HepG2 (cell line): ENCODE results near the gene OR2K2. TPM values are rescaled to one million over a fixed set of nuclear protein-coding genes. Genes with fewer than 3 reads are reported as not detected.

Experiments
- ATAC-seq: fragments of 200-7000 bp; cut with Tn5 transposase; 3 replicates; pipeline ENCODE4 v1.9.1; 2020; ENCODE audit warnings: mild to moderate bottlenecking, moderate library complexity
- BruUV-seq: library from RNA; stranded (reverse); fragments of 400-500 nt; replicated peaks from 2 replicates; lab custom pipeline; 2021; lab: Mats Ljungman, UMichigan
- CTCF ChIA-PET: fragments of 300-600 bp; formaldehyde crosslinking; extraction: SDS; loops from one replicate; lab custom pipeline; 2021; ENCODE audit warnings: low total read pairs, inconsistent platforms, low intra/inter-chr PET ratio; lab: Yijun Ruan, JAX
- POLR2A ChIA-PET: fragments of 350-600 bp; sonication (Branson Sonifier 250); formaldehyde crosslinking; loops from one replicate; lab custom pipeline; 2020; ENCODE audit warnings: antibody characterized with exemption, inconsistent platforms; lab: Yijun Ruan, JAX
- DNase-seq: peaks from one replicate; pipeline ENCODE4 v3.0.0-alpha.2; 2015; ENCODE audit warnings: low spot score
- FAIRE-seq: peaks from 3 replicates; lab custom pipeline; 2011; peaks lifted over from hg19 to GRCh38; lab: Jason Lieb, UNC
- H2AFZ ChIP-seq: one replicate; pipeline ENCODE4 v1.6.1; 2011; ENCODE audit warnings: low read length, inconsistent platforms
- H3K27ac ChIP-seq: fragments of 300-600 bp; 3 replicates; pipeline ENCODE4 v1.8.0; 2011; ENCODE audit warnings: mixed run types, mild to moderate bottlenecking, mixed read lengths, low read length, inconsistent platforms; ENCODE audit not compliant: insufficient read depth; ENCODE audit errors: extremely low read length
- H3K27me3 ChIP-seq, 2 experiments: fragments of 200-600 bp in 1 of 2; 2 replicates in 1 of 2; 3 replicates in 1 of 2; pipeline versions ENCODE4 v1.6.0 to v1.8.0; 2011; ENCODE audit warnings: low read length in 2 of 2, mild to moderate bottlenecking in 2 of 2, moderate library complexity in 2 of 2, inconsistent platforms in 1 of 2; ENCODE audit not compliant: insufficient read depth in 2 of 2, control insufficient read depth in 1 of 2
- H3K36me3 ChIP-seq, 2 experiments: fragments of 200-600 bp in 1 of 2; replicated peaks in 1 of 2; 2 replicates in 1 of 2; 3 replicates in 1 of 2; pipeline versions ENCODE4 v1.5.1 to v1.8.0; 2011; ENCODE audit warnings: low read length in 2 of 2, inconsistent platforms in 1 of 2; ENCODE audit not compliant: insufficient read depth in 2 of 2, control insufficient read depth in 1 of 2
- H3K4me1 ChIP-seq: 2 replicates; pipeline ENCODE4 v1.5.1; 2012; ENCODE audit warnings: low read length, inconsistent platforms; ENCODE audit not compliant: insufficient read depth
- H3K4me2 ChIP-seq: 2 replicates; pipeline ENCODE4 v1.6.0; 2011; ENCODE audit warnings: low read depth, low read length, inconsistent platforms
- H3K4me3 ChIP-seq, 3 experiments: fragments of 200-600 bp in 1 of 3; sonication (generic), shearing (Covaris generic) in 1 of 3; replicated peaks in 1 of 3; 2 replicates each; pipeline ENCODE4 v1.5.1; 2011 to 2016; ENCODE audit warnings: low read length in 3 of 3, inconsistent platforms in 2 of 3, low read depth in 2 of 3, mild to moderate bottlenecking in 2 of 3, control low read depth in 1 of 3, mixed read lengths in 1 of 3; ENCODE audit not compliant: insufficient read depth in 1 of 3
- H3K79me2 ChIP-seq: one replicate; pipeline ENCODE4 v1.6.1; 2011; ENCODE audit warnings: low read length, inconsistent platforms; ENCODE audit not compliant: insufficient read depth
- H3K9ac ChIP-seq: 2 replicates; pipeline ENCODE4 v1.6.0; 2011; ENCODE audit warnings: mild to moderate bottlenecking, low read depth, low read length, inconsistent platforms; ENCODE audit not compliant: insufficient read depth
- H3K9me3 ChIP-seq: 2 replicates; pipeline ENCODE4 v1.5.1; 2012; ENCODE audit warnings: mild to moderate bottlenecking, low read length
- H4K20me1 ChIP-seq: 2 replicates; pipeline ENCODE4 v1.6.0; 2011; ENCODE audit warnings: inconsistent platforms, mild to moderate bottlenecking, low read length, moderate library complexity; ENCODE audit not compliant: insufficient read depth
- ISL2 ChIP-seq: sonication (generic); formaldehyde crosslinking; IDR thresholded peaks from 2 replicates; pipeline ENCODE4 v1.5.0; 2020; ENCODE audit warnings: missing genetic modification reagents
- MXD4 ChIP-seq: IDR thresholded peaks from 2 replicates; pipeline ENCODE4 v1.6.1; 2016; ENCODE audit warnings: mild to moderate bottlenecking, missing biosample characterization, missing genetic modification reagents
- NFIB ChIP-seq: sonication (generic); formaldehyde crosslinking; IDR thresholded peaks from 2 replicates; pipeline ENCODE4 v1.9.0; 2021; ENCODE audit warnings: missing genetic modification reagents, mild to moderate bottlenecking, borderline replicate concordance
- SRF ChIP-seq: IDR thresholded peaks from 2 replicates; pipeline ENCODE4 v1.6.1; 2011; ENCODE audit warnings: mild to moderate bottlenecking, low read depth, low read length, moderate library complexity
- SSRP1 ChIP-seq: IDR thresholded peaks from 2 replicates; pipeline ENCODE4 v1.6.1; 2016; ENCODE audit warnings: control low read depth
- ZFP62 ChIP-seq: sonication (generic); formaldehyde crosslinking; IDR thresholded peaks from 2 replicates; pipeline ENCODE4 v1.4.0; 2020; ENCODE audit warnings: missing genetic modification reagents
- ZNF256 ChIP-seq: sonication (generic); formaldehyde crosslinking; conservative IDR thresholded peaks from 2 replicates; pipeline ENCODE4 v1.4.0; 2020; ENCODE audit warnings: missing genetic modification reagents
- ZNF432 ChIP-seq: sonication (generic); formaldehyde crosslinking; IDR thresholded peaks from 2 replicates; pipeline ENCODE4 v1.5.0; 2020; ENCODE audit warnings: missing genetic modification reagents, mild to moderate bottlenecking, borderline replicate concordance
- ZNF564 ChIP-seq: sonication (generic); formaldehyde crosslinking; IDR thresholded peaks from 2 replicates; pipeline ENCODE4 v1.8.1; 2023; ENCODE audit warnings: mild to moderate bottlenecking, missing genetic modification reagents
- WGBS: methylation state at CpG from one replicate; pipeline ENCODE4 v1.1.6; 2017; ENCODE audit warnings: low lambda C conversion rate; 5-methylcytosine and 5-hydroxymethylcytosine counted together
- in situ Hi-C: cut with HindIII; loops from 2 replicates; pipeline ENCODE4 v1.10.0; 2017; ENCODE audit warnings: low pct_unique_long_range_greater_than_20kb; ENCODE audit not compliant: extremely low pct_ligation_motif_present
- intact Hi-C: fragments of 100-400 bp; cut with micrococcal nuclease; formaldehyde crosslinking; loops from one replicate; pipeline ENCODE4 v1.10.0; 2022; ENCODE audit not compliant: unreplicated experiment
- polyA plus RNA-seq, 8 experiments: library from polyadenylated mRNA; depleted of rRNA in 3 of 8; stranded (reverse) in 7 of 8; unstranded in 1 of 8; fragments of >200 nt; fragmentation: Illumina TruSeq in 4 of 8; extraction: Trizol in 4 of 8; gene quantifications; 2 replicates each; pipeline versions ENCODE4 v1.2.1 to v1.2.3, GENCODE V29; 2011 to 2016; ENCODE audit warnings: low read depth in 4 of 8, missing spikeins in 1 of 8, mixed read lengths in 1 of 8; ENCODE audit not compliant: insufficient read depth in 1 of 8
- total RNA-seq, 5 experiments: library from RNA; depleted of rRNA; stranded (reverse); fragments of >200 nt; fragmentation: Illumina TruSeq; extraction: Trizol; gene quantifications; 2 replicates each; pipeline ENCODE4 v1.2.3, GENCODE V29; 2016; ENCODE audit warnings: low read depth in 1 of 5
- TF ChIP-seq, protein P1 (sequence below): sonication (generic); formaldehyde crosslinking; IDR thresholded peaks from 2 replicates; pipeline ENCODE4 v1.4.0; 2020; ENCODE audit warnings: missing genetic modification reagents
- TF ChIP-seq, protein P2 (sequence below): sonication (generic); formaldehyde crosslinking; IDR thresholded peaks from 2 replicates; pipeline ENCODE4 v1.9.0; 2021; ENCODE audit warnings: missing genetic modification reagents, mild to moderate bottlenecking, borderline replicate concordance
- TF ChIP-seq, protein P3 (sequence below): sonication (generic); formaldehyde crosslinking; IDR thresholded peaks from 2 replicates; pipeline ENCODE4 v1.4.0; 2020; ENCODE audit warnings: mild to moderate bottlenecking, missing genetic modification reagents
- TF ChIP-seq, protein P4 (sequence below), 2 experiments: sonication (generic) in 1 of 2; formaldehyde crosslinking in 1 of 2; IDR thresholded peaks; 2 replicates each; pipeline versions ENCODE4 v1.5.1 to v1.6.1; 2011 to 2020; ENCODE audit warnings: borderline replicate concordance in 1 of 2, low read depth in 1 of 2, low read length in 1 of 2, mild to moderate bottlenecking in 1 of 2, missing genetic modification reagents in 1 of 2, moderate library complexity in 1 of 2
- TF ChIP-seq, protein P5 (sequence below): fragments of 450-650 bp; IDR thresholded peaks from 2 replicates; pipeline ENCODE4 v1.6.1; 2017

Gene OR2K2
- total and polyA plus RNA-seq, 2 of the 13 experiments (the other 11 are each of a cell fraction or from before 2014, with no cell fraction given), result not detected

DNA sequence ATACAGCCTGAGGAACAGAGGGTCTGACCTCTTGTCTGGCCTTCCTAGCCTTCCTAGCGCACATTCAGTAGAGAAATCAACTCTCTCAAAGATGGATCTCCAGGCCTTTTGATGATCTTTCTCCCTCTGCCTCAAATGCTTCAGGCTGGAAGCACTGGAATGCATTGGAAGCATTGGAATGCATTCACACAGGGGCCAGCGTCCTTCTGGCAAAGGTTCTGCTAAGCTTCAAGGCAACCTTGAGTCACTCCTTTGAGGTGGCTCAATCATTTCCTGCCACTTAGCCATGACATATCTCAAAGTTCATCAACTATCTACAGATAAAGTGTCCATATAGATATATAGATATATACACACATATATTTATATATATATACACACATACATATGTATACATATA, 42.9 kb downstream of the OR2K2 start:
- ChIA-PET POLR2A (no interaction called here), CTCF (no interaction called here)
- in situ Hi-C loops, result loop anchor here (25.0 kb wide), 2 partner anchors 400 to 650 kb away; no protein-coding TSS in a partner anchor
- H3K9me3 ChIP-seq, result no peaks in the 10 kb centered on the region
- intact Hi-C loops, result no loop called here
- H3K4me3 ChIP-seq, result no peak overlapping the region
- no peaks in the 10 kb centered on the region for H3K4me1 ChIP-seq
- no peak for ATAC-seq
- H3K36me3 ChIP-seq, result no peaks in the 10 kb centered on the region
- BruUV-seq, result no TSS peak
- 17% methylated on average over 2 of the region's 2 CpGs for WGBS
- H3K4me2 ChIP-seq, result no peak overlapping the region
- FAIRE-seq, result no peak
- H3K9ac ChIP-seq, result no peak overlapping the region
- H2AFZ ChIP-seq, result no peak overlapping the region
- no peak for DNase-seq
- H3K27me3 ChIP-seq, result no peaks in the 10 kb centered on the region
- no peak overlapping the region for H3K27ac ChIP-seq
- no peaks in the 10 kb centered on the region for H3K79me2 ChIP-seq
- no peaks in the 10 kb centered on the region for H4K20me1 ChIP-seq
- TF ChIP-seq SRF (no peak), MXD4 (CRISPR knock-in tag) (no peak), ISL2 (no peak), ZFP62 (CRISPR knock-in tag) (no peak), ZNF432 (CRISPR knock-in tag) (no peak), ZNF256 (CRISPR knock-in tag) (no peak), ZNF564 (no peak), NFIB (CRISPR knock-in tag) (no peak), SSRP1 (CRISPR knock-in tag) (no peak)
- TF ChIP-seq, protein P1, sequence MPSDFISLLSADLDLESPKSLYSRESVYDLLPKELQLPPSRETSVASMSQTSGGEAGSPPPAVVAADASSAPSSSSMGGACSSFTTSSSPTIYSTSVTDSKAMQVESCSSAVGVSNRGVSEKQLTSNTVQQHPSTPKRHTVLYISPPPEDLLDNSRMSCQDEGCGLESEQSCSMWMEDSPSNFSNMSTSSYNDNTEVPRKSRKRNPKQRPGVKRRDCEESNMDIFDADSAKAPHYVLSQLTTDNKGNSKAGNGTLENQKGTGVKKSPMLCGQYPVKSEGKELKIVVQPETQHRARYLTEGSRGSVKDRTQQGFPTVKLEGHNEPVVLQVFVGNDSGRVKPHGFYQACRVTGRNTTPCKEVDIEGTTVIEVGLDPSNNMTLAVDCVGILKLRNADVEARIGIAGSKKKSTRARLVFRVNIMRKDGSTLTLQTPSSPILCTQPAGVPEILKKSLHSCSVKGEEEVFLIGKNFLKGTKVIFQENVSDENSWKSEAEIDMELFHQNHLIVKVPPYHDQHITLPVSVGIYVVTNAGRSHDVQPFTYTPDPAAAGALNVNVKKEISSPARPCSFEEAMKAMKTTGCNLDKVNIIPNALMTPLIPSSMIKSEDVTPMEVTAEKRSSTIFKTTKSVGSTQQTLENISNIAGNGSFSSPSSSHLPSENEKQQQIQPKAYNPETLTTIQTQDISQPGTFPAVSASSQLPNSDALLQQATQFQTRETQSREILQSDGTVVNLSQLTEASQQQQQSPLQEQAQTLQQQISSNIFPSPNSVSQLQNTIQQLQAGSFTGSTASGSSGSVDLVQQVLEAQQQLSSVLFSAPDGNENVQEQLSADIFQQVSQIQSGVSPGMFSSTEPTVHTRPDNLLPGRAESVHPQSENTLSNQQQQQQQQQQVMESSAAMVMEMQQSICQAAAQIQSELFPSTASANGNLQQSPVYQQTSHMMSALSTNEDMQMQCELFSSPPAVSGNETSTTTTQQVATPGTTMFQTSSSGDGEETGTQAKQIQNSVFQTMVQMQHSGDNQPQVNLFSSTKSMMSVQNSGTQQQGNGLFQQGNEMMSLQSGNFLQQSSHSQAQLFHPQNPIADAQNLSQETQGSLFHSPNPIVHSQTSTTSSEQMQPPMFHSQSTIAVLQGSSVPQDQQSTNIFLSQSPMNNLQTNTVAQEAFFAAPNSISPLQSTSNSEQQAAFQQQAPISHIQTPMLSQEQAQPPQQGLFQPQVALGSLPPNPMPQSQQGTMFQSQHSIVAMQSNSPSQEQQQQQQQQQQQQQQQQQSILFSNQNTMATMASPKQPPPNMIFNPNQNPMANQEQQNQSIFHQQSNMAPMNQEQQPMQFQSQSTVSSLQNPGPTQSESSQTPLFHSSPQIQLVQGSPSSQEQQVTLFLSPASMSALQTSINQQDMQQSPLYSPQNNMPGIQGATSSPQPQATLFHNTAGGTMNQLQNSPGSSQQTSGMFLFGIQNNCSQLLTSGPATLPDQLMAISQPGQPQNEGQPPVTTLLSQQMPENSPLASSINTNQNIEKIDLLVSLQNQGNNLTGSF (CRISPR knock-in tag), result no peak
- TF ChIP-seq, protein P2, sequence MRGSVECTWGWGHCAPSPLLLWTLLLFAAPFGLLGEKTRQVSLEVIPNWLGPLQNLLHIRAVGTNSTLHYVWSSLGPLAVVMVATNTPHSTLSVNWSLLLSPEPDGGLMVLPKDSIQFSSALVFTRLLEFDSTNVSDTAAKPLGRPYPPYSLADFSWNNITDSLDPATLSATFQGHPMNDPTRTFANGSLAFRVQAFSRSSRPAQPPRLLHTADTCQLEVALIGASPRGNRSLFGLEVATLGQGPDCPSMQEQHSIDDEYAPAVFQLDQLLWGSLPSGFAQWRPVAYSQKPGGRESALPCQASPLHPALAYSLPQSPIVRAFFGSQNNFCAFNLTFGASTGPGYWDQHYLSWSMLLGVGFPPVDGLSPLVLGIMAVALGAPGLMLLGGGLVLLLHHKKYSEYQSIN (CRISPR knock-in tag), result no peak
- TF ChIP-seq, protein P3, sequence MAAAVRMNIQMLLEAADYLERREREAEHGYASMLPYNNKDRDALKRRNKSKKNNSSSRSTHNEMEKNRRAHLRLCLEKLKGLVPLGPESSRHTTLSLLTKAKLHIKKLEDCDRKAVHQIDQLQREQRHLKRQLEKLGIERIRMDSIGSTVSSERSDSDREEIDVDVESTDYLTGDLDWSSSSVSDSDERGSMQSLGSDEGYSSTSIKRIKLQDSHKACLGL (CRISPR knock-in tag), result no peak
- TF ChIP-seq, protein P4, sequence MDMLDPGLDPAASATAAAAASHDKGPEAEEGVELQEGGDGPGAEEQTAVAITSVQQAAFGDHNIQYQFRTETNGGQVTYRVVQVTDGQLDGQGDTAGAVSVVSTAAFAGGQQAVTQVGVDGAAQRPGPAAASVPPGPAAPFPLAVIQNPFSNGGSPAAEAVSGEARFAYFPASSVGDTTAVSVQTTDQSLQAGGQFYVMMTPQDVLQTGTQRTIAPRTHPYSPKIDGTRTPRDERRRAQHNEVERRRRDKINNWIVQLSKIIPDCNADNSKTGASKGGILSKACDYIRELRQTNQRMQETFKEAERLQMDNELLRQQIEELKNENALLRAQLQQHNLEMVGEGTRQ (IDR thresholded peaks at IDR 0.05; ENCODE audit: low read depth, low read length), result no peak
- TF ChIP-seq, protein P4 (CRISPR knock-in tag; IDR thresholded peaks at IDR 0.05; ENCODE audit: borderline replicate concordance), result no peak
- TF ChIP-seq, protein P5, sequence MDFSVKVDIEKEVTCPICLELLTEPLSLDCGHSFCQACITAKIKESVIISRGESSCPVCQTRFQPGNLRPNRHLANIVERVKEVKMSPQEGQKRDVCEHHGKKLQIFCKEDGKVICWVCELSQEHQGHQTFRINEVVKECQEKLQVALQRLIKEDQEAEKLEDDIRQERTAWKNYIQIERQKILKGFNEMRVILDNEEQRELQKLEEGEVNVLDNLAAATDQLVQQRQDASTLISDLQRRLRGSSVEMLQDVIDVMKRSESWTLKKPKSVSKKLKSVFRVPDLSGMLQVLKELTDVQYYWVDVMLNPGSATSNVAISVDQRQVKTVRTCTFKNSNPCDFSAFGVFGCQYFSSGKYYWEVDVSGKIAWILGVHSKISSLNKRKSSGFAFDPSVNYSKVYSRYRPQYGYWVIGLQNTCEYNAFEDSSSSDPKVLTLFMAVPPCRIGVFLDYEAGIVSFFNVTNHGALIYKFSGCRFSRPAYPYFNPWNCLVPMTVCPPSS, result no peak
